H9 (cell line): ENCODE results near the gene P2RX7. TPM values are rescaled to one million over a fixed set of nuclear protein-coding genes. Genes with fewer than 3 reads are reported as not detected.

Experiments used
- DNase-seq: peaks from one replicate; pipeline ENCODE4 v3.0.0-alpha.2; 2017
- H2AFZ ChIP-seq: one replicate; pipeline ENCODE4 v1.6.1; 2013; ENCODE audit warnings: mild to moderate bottlenecking, low read length, control low read depth, moderate library complexity
- H2AK5ac ChIP-seq: 2 replicates; pipeline ENCODE4 v1.6.1; 2013; ENCODE audit warnings: low read length, control low read depth, mixed read lengths; ENCODE audit not compliant: insufficient read length
- H2BK120ac ChIP-seq: one replicate; pipeline ENCODE4 v1.6.1; 2013; ENCODE audit warnings: low read depth, mild to moderate bottlenecking, low read length, control low read depth, inconsistent platforms; ENCODE audit not compliant: poor library complexity, severe bottlenecking
- H2BK12ac ChIP-seq: 2 replicates; pipeline ENCODE4 v1.6.1; 2013; ENCODE audit warnings: low read length, control low read depth, mixed read lengths, low read depth; ENCODE audit not compliant: insufficient read length
- H2BK15ac ChIP-seq: 2 replicates; pipeline ENCODE4 v1.6.1; 2013; ENCODE audit warnings: low read depth, low read length, control low read depth
- H2BK20ac ChIP-seq: one replicate; pipeline ENCODE4 v1.6.1; 2013; ENCODE audit warnings: low read depth, mild to moderate bottlenecking, low read length, control low read depth, inconsistent platforms; ENCODE audit not compliant: poor library complexity, severe bottlenecking
- H2BK5ac ChIP-seq: 2 replicates; pipeline ENCODE4 v1.6.1; 2013; ENCODE audit warnings: low read length, control low read depth, mixed read lengths; ENCODE audit not compliant: insufficient read length
- H3K14ac ChIP-seq: 2 replicates; pipeline ENCODE4 v1.6.1; 2013; ENCODE audit warnings: low read length, control low read depth; ENCODE audit not compliant: insufficient read depth
- H3K18ac ChIP-seq: 2 replicates; pipeline ENCODE4 v1.6.1; 2013; ENCODE audit warnings: low read depth, mild to moderate bottlenecking, mixed read lengths, low read length, control low read depth; ENCODE audit not compliant: insufficient read length
- H3K23ac ChIP-seq: 2 replicates; pipeline ENCODE4 v1.6.1; 2013; ENCODE audit warnings: low read length, control low read depth, mixed read lengths, low read depth; ENCODE audit not compliant: insufficient read length
- H3K23me2 ChIP-seq: 2 replicates; pipeline ENCODE4 v1.6.1; 2013; ENCODE audit warnings: low read depth, mild to moderate bottlenecking, mixed read lengths, low read length, control low read depth; ENCODE audit not compliant: insufficient read length, poor library complexity, severe bottlenecking
- H3K27ac ChIP-seq: 2 replicates; pipeline ENCODE4 v1.5.1; 2013; ENCODE audit warnings: low read length, control low read depth, mixed read lengths, low read depth; ENCODE audit not compliant: insufficient read length
- H3K27me3 ChIP-seq: 2 replicates; pipeline ENCODE4 v1.6.1; 2013; ENCODE audit warnings: low read length, control low read depth, inconsistent platforms; ENCODE audit not compliant: insufficient read depth
- H3K4ac ChIP-seq: 2 replicates; pipeline ENCODE4 v1.6.1; 2013; ENCODE audit warnings: low read depth, mild to moderate bottlenecking, control low read depth, inconsistent platforms, low read length, moderate library complexity
- H3K4me1 ChIP-seq: 2 replicates; pipeline ENCODE4 v1.6.1; 2013; ENCODE audit warnings: low read length, control low read depth, inconsistent platforms; ENCODE audit not compliant: insufficient read depth
- H3K4me2 ChIP-seq: 2 replicates; pipeline ENCODE4 v1.6.1; 2013; ENCODE audit warnings: low read length, control low read depth, mixed read lengths; ENCODE audit not compliant: insufficient read length, insufficient read depth
- H3K56ac ChIP-seq: 2 replicates; pipeline ENCODE4 v1.6.1; 2013; ENCODE audit warnings: low read depth, mild to moderate bottlenecking, mixed read lengths, low read length, control low read depth; ENCODE audit not compliant: insufficient read length
- H3K79me1 ChIP-seq: 2 replicates; pipeline ENCODE4 v1.6.1; 2013; ENCODE audit warnings: low read depth, mild to moderate bottlenecking, moderate library complexity, low read length, control low read depth, inconsistent platforms; ENCODE audit not compliant: insufficient read depth, poor library complexity, severe bottlenecking
- H3K79me2 ChIP-seq: 2 replicates; pipeline ENCODE4 v1.6.1; 2013; ENCODE audit warnings: low read length, control low read depth, inconsistent platforms; ENCODE audit not compliant: insufficient read depth
- H3K9ac ChIP-seq: 2 replicates; pipeline ENCODE4 v1.6.1; 2013; ENCODE audit warnings: low read length, control low read depth, mixed read lengths; ENCODE audit not compliant: insufficient read length; ENCODE audit errors: extremely low read depth
- H3K9me3 ChIP-seq: one replicate; pipeline ENCODE4 v1.6.1; 2013; ENCODE audit warnings: low read depth, low read length, inconsistent platforms; ENCODE audit not compliant: control insufficient read depth
- H3T11ph ChIP-seq: one replicate; pipeline ENCODE4 v1.6.1; 2013; ENCODE audit warnings: mild to moderate bottlenecking, low read length, control low read depth, inconsistent platforms
- H4K20me1 ChIP-seq: one replicate; pipeline ENCODE4 v1.6.1; 2013; ENCODE audit not compliant: control insufficient read depth, insufficient read length, insufficient read depth
- H4K5ac ChIP-seq: 2 replicates; pipeline ENCODE4 v1.6.1; 2013; ENCODE audit warnings: low read depth, mild to moderate bottlenecking, mixed read lengths, low read length, control low read depth; ENCODE audit not compliant: insufficient read length
- H4K8ac ChIP-seq: replicated peaks from 2 replicates; pipeline ENCODE4 v1.6.1; 2013; ENCODE audit warnings: low read length, control low read depth, mixed read lengths, low read depth; ENCODE audit not compliant: insufficient read length
- H4K91ac ChIP-seq: 2 replicates; pipeline ENCODE4 v1.6.1; 2013; ENCODE audit warnings: low read depth, mild to moderate bottlenecking, moderate library complexity, mixed read lengths, low read length, control low read depth; ENCODE audit not compliant: insufficient read length
- H3K27ac Mint-ChIP-seq, 3 experiments: 2 replicates in 2 of 3; 3 replicates in 1 of 3; pipeline ENCODE4 v1.8.0; 2020 to 2021; ENCODE audit warnings: mixed read lengths in 3 of 3, mild to moderate bottlenecking in 1 of 3, moderate library complexity in 1 of 3
- H3K27me3 Mint-ChIP-seq: 2 replicates; pipeline ENCODE4 v1.8.0; 2021; ENCODE audit warnings: low read depth, mild to moderate bottlenecking, moderate library complexity, mixed read lengths
- H3K36me3 Mint-ChIP-seq, 3 experiments: 2 replicates in 2 of 3; 3 replicates in 1 of 3; pipeline ENCODE4 v1.8.0; 2020 to 2021; ENCODE audit warnings: low read depth in 3 of 3, mixed read lengths in 3 of 3; ENCODE audit not compliant: insufficient read depth in 1 of 3
- H3K4me1 Mint-ChIP-seq, 2 experiments: 2 replicates each; pipeline ENCODE4 v1.8.0; 2020; ENCODE audit warnings: mixed read lengths in 2 of 2
- H3K4me3 Mint-ChIP-seq, 2 experiments: 2 replicates in 1 of 2; 3 replicates in 1 of 2; pipeline ENCODE4 v1.8.0; 2020 to 2021; ENCODE audit warnings: mild to moderate bottlenecking in 2 of 2, mixed read lengths in 2 of 2, moderate library complexity in 1 of 2
- H3K9me3 Mint-ChIP-seq, 2 experiments: 2 replicates in 1 of 2; 3 replicates in 1 of 2; pipeline ENCODE4 v1.8.0; 2020; ENCODE audit warnings: mild to moderate bottlenecking in 2 of 2, mixed read lengths in 2 of 2, moderate library complexity in 1 of 2
- WGBS: extraction: QIAGEN DNeasy Blood & Tissue Kit; methylation state at CpG from one replicate; pipeline ENCODE4 v1.1.7; 2013; ENCODE audit warnings: missing lambda C conversion rate, low lambda C conversion rate, mixed read lengths; ENCODE audit not compliant: insufficient read length; ENCODE audit errors: extremely low coverage; 5-methylcytosine and 5-hydroxymethylcytosine counted together
- total RNA-seq: library from RNA; stranded (reverse); gene quantifications from 2 replicates; pipeline ENCODE4 v1.2.1, GENCODE V29; 2021
- TF ChIP-seq, protein P1 (sequence below): fragments of 200-600 bp; sonication (generic); conservative IDR thresholded peaks from 3 replicates; pipeline ENCODE4 v1.8.0; 2021; ENCODE audit warnings: antibody characterized with exemption, mild to moderate bottlenecking

The P2RX7 gene
- total RNA-seq, 1 experiment from 2014 or later, result 0.09 TPM

- Mint-ChIP-seq H3K36me3 (no peaks in the 10 kb centered on the region), H3K27me3 (peaks cover 13% of the 10 kb centered on the region), H3K27ac (no peak overlapping the region), H3K9me3 (no peaks in the 10 kb centered on the region; a peak in 1 of 5 replicates), H3K4me3 (no peak overlapping the region), H3K4me1 (peaks cover 9 to 11% of the 10 kb centered on the region in 2 experiments)
- no peak overlapping the region for H3K56ac ChIP-seq
- H4K8ac ChIP-seq, result no peak overlapping the region
- H2BK5ac ChIP-seq, result no peak overlapping the region
- H3K4me2 ChIP-seq, result no peak overlapping the region
- no peak overlapping the region for H3K14ac ChIP-seq
- no peak overlapping the region for H3T11ph ChIP-seq
- H4K20me1 ChIP-seq, result no peaks in the 10 kb centered on the region
- TF ChIP-seq, protein P1, sequence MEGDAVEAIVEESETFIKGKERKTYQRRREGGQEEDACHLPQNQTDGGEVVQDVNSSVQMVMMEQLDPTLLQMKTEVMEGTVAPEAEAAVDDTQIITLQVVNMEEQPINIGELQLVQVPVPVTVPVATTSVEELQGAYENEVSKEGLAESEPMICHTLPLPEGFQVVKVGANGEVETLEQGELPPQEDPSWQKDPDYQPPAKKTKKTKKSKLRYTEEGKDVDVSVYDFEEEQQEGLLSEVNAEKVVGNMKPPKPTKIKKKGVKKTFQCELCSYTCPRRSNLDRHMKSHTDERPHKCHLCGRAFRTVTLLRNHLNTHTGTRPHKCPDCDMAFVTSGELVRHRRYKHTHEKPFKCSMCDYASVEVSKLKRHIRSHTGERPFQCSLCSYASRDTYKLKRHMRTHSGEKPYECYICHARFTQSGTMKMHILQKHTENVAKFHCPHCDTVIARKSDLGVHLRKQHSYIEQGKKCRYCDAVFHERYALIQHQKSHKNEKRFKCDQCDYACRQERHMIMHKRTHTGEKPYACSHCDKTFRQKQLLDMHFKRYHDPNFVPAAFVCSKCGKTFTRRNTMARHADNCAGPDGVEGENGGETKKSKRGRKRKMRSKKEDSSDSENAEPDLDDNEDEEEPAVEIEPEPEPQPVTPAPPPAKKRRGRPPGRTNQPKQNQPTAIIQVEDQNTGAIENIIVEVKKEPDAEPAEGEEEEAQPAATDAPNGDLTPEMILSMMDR, result no peak
- no peak overlapping the region for H3K4ac ChIP-seq
- no peak overlapping the region for H4K91ac ChIP-seq
- no CpG with 5 or more reads among the region's 4 CpGs for whole genome bisulfite sequencing
- no peak for DNase-seq
- H4K5ac ChIP-seq, result no peak overlapping the region
- H3K27ac ChIP-seq, result no peak overlapping the region
- no peaks in the 10 kb centered on the region for H3K79me2 ChIP-seq
- H2BK12ac ChIP-seq, result no peak overlapping the region
- H3K9me3 ChIP-seq, result no peaks in the 10 kb centered on the region
- no peak overlapping the region for H2BK15ac ChIP-seq
- peaks cover 6% of the 10 kb centered on the region for H3K23me2 ChIP-seq
- H3K27me3 ChIP-seq, result no peaks in the 10 kb centered on the region
- H2BK120ac ChIP-seq, result no peak overlapping the region
- no peak overlapping the region for H3K23ac ChIP-seq
- H2AK5ac ChIP-seq, result no peak overlapping the region
- H2AFZ ChIP-seq, result no peak overlapping the region
- H3K4me1 ChIP-seq, result no peaks in the 10 kb centered on the region
- H3K18ac ChIP-seq, result no peak overlapping the region
- no peak overlapping the region for H2BK20ac ChIP-seq
- H3K9ac ChIP-seq, result no peak overlapping the region
- no peaks in the 10 kb centered on the region for H3K79me1 ChIP-seq
These were observed 4.8 kb downstream of the P2RX7 start for GRCh38 chr12:121137512-121137911.
